ENCODE measurements around the gene MYH10. TPM values are rescaled to one million over a fixed set of nuclear protein-coding genes. Genes with fewer than 3 reads are reported as not detected.

The MYH10 gene
- total and polyA plus RNA-seq, 9 of the 15 experiments (the other 6 are each of a cell fraction or from before 2014, with no cell fraction given), result 16.3 to 95.3 (median 39.7) TPM

DNA sequence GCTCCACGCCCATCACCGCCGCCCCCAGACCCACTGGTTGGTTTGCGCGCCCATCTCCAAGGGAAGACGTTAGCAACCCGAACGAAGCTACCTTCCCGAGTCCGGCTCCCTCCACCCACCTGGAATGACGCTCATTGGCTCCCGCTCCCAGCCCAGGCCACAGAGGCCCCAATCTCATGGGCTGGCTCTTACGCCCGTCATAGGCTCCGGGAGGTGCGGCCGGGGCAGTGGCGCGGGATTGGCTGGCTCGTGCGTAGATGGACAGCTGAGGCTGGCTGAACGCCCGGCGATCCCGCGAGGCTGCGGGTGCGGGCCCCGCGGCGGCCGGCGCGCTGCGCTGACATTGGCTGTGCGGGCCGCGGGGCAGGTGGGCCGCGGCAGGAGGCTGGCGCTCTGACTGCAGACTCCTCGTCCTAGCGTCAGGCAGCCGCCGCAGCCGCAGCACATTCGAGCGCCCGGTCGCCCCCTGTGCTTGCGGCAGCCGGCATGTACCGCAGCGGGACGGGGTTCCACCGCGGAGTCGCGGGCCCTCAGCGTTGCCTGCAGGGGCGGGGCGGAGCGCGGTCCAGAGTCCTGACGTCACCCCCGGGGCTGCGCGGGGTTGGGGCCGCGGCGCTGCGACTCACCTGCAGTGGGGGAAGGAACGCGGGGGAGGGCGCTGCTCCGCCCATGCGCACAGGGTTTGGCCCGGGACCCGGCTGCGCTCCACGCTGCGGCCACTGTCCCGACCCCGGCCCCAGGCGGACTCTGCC is 453 bp upstream of the MYH10 start (continued):
- TF ChIP-seq, protein P1, sequence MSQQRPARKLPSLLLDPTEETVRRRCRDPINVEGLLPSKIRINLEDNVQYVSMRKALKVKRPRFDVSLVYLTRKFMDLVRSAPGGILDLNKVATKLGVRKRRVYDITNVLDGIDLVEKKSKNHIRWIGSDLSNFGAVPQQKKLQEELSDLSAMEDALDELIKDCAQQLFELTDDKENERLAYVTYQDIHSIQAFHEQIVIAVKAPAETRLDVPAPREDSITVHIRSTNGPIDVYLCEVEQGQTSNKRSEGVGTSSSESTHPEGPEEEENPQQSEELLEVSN (IDR thresholded peaks at IDR 0.05; ENCODE audit: borderline replicate concordance in 1 of 2, extremely low read depth in 1 of 2, insufficient read depth in 1 of 2, insufficient read length in 1 of 2, low read depth in 1 of 2, low read length in 1 of 2, poor library complexity in 1 of 2, severe bottlenecking in 1 of 2), result peak in 1 of 2 experiments; percentile 24
- no peak for TF ChIP-seq ZNF41 (CRISPR knock-in tag; conservative IDR thresholded peaks at IDR 0.05)
- peak; percentile 93 to 94 for TF ChIP-seq NRF1 (conservative IDR thresholded peaks at IDR 0.05 in 1 of 2, IDR thresholded peaks at IDR 0.05 in 1 of 2)
- no peak for TF ChIP-seq FOXK1 (CRISPR knock-in tag; IDR thresholded peaks at IDR 0.05; ENCODE audit: borderline replicate concordance)
- TF ChIP-seq, protein P2, sequence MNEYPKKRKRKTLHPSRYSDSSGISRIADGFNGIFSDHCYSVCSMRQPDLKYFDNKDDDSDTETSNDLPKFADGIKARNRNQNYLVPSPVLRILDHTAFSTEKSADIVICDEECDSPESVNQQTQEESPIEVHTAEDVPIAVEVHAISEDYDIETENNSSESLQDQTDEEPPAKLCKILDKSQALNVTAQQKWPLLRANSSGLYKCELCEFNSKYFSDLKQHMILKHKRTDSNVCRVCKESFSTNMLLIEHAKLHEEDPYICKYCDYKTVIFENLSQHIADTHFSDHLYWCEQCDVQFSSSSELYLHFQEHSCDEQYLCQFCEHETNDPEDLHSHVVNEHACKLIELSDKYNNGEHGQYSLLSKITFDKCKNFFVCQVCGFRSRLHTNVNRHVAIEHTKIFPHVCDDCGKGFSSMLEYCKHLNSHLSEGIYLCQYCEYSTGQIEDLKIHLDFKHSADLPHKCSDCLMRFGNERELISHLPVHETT (CRISPR knock-in tag; conservative IDR thresholded peaks at IDR 0.05 in 1 of 2, IDR thresholded peaks at IDR 0.05 in 1 of 2), result no peak
- peak; percentile 91 for TF ChIP-seq NEUROD1 (IDR thresholded peaks at IDR 0.05; ENCODE audit: borderline replicate concordance, low read depth, low read length, partially characterized antibody)
- TF ChIP-seq JUND (IDR thresholded peaks at IDR 0.05; ENCODE audit: borderline replicate concordance, low read depth, low read length), result peak; percentile 86
- peak; percentile 78; the same call in 1 of the 3 replicates for TF ChIP-seq JUND (tag; IDR thresholded peaks at IDR 0.05; ENCODE audit: borderline replicate concordance, low read depth, low read length)
- TF ChIP-seq JUN (IDR thresholded peaks at IDR 0.05; ENCODE audit: borderline replicate concordance, low read depth, low read length), result peak; percentile 49; the same call in 1 of the 2 replicates
- peak; percentile 93; the same call in 1 of the 2 replicates for TF ChIP-seq JUN (CRISPR knock-in tag; IDR thresholded peaks at IDR 0.05; ENCODE audit: borderline replicate concordance)
- no peak for TF ChIP-seq CAMTA2 (CRISPR knock-in tag; conservative IDR thresholded peaks at IDR 0.05)
- TF ChIP-seq, protein P3, sequence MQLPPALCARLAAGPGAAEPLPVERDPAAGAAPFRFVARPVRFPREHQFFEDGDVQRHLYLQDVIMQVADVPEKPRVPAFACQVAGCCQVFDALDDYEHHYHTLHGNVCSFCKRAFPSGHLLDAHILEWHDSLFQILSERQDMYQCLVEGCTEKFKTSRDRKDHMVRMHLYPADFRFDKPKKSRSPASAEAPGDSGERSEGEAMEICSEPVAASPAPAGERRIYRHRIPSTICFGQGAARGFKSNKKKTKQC (CRISPR knock-in tag; IDR thresholded peaks at IDR 0.05), result no peak
- TF ChIP-seq MAZ (CRISPR knock-in tag; conservative IDR thresholded peaks at IDR 0.05 in 1 of 2, IDR thresholded peaks at IDR 0.05 in 1 of 2), result peak; percentile 52 to 89; a peak in 2 of 4 replicates

Measured in K562 (cell line).